IMR-90 (cell line): ENCODE measurements around the gene C1QL4.

Source experiments
- BHLHE40 ChIP-seq: fragments of 150-350 bp; IDR thresholded peaks from 2 replicates; pipeline ENCODE4 v1.6.1; 2016; ENCODE audit warnings: mild to moderate bottlenecking, low read depth, low read length
- CEBPB ChIP-seq: IDR thresholded peaks from 2 replicates; pipeline ENCODE4 v1.6.1; 2012; ENCODE audit warnings: low read depth, low read length, improper control_type of control experiment
- CHD1 ChIP-seq: IDR thresholded peaks from 2 replicates; pipeline ENCODE4 v1.6.1; 2012; ENCODE audit warnings: low read depth, low read length, improper control_type of control experiment
- FOS ChIP-seq: fragments of 150-350 bp; IDR thresholded peaks from 2 replicates; pipeline ENCODE4 v1.6.1; 2016; ENCODE audit warnings: low read depth, low read length
- MAFK ChIP-seq: IDR thresholded peaks from 2 replicates; pipeline ENCODE4 v1.6.1; 2012; ENCODE audit warnings: low read depth, low read length, improper control_type of control experiment
- NFE2L2 ChIP-seq: fragments of 150-350 bp; IDR thresholded peaks from 2 replicates; pipeline ENCODE4 v1.6.1; 2016; ENCODE audit warnings: low read depth, mild to moderate bottlenecking, low read length
- POLR2A ChIP-seq: IDR thresholded peaks from 2 replicates; pipeline ENCODE4 v1.6.1; 2012; ENCODE audit warnings: mild to moderate bottlenecking, low read depth, low read length
- RAD21 ChIP-seq: IDR thresholded peaks from 2 replicates; pipeline ENCODE4 v1.6.1; 2012; ENCODE audit warnings: low read length, improper control_type of control experiment
- RFX5 ChIP-seq: IDR thresholded peaks from 2 replicates; pipeline ENCODE4 v1.8.0; 2012; ENCODE audit warnings: low read depth, mild to moderate bottlenecking, low read length, moderate library complexity
- SMC3 ChIP-seq: fragments of 150-350 bp; IDR thresholded peaks from 2 replicates; pipeline ENCODE4 v1.6.1; 2016; ENCODE audit warnings: low read depth, mild to moderate bottlenecking, antibody characterized with exemption, low read length, moderate library complexity
- TF ChIP-seq, protein P1 (sequence below): conservative IDR thresholded peaks from 2 replicates; pipeline ENCODE4 v1.5.1; 2012; ENCODE audit warnings: mild to moderate bottlenecking, low read depth, low read length, improper control_type of control experiment
- TF ChIP-seq, protein P2 (sequence below): fragments of 150-350 bp; IDR thresholded peaks from 2 replicates; pipeline ENCODE4 v1.6.1; 2016; ENCODE audit warnings: low read depth, mild to moderate bottlenecking, low read length, moderate library complexity, borderline replicate concordance
- TF ChIP-seq, protein P3 (sequence below): fragments of 150-350 bp; IDR thresholded peaks from 2 replicates; pipeline ENCODE4 v1.6.1; 2017; ENCODE audit warnings: mild to moderate bottlenecking, antibody characterized with exemption, low read length, low read depth

DNA sequence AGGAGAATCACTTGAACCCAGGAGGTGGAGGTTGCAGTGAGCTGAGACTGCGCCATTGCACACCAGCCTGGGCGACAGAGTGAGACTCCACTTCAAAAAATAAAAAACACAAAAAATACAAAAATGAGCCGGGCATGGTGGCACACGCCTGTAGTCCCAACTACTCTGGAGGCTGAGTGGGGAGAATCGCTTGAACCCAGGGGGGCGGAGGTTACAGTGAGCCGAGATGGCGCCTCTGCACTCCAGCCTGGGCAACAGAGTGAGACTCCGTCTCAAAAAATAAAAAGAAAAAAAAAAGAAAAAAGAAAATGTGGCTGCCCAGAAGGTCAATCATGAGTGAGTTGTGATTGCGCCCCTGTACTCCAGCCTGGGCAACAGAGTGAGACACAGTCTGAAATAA is 18.9 kb upstream of the C1QL4 start:
- TF ChIP-seq, protein P1, sequence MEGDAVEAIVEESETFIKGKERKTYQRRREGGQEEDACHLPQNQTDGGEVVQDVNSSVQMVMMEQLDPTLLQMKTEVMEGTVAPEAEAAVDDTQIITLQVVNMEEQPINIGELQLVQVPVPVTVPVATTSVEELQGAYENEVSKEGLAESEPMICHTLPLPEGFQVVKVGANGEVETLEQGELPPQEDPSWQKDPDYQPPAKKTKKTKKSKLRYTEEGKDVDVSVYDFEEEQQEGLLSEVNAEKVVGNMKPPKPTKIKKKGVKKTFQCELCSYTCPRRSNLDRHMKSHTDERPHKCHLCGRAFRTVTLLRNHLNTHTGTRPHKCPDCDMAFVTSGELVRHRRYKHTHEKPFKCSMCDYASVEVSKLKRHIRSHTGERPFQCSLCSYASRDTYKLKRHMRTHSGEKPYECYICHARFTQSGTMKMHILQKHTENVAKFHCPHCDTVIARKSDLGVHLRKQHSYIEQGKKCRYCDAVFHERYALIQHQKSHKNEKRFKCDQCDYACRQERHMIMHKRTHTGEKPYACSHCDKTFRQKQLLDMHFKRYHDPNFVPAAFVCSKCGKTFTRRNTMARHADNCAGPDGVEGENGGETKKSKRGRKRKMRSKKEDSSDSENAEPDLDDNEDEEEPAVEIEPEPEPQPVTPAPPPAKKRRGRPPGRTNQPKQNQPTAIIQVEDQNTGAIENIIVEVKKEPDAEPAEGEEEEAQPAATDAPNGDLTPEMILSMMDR: no peak
- TF ChIP-seq POLR2A (no peak), NFE2L2 (no peak), BHLHE40 (no peak), MAFK (no peak), RFX5 (no peak), CHD1 (no peak), RAD21 (no peak), CEBPB (no peak), SMC3 (no peak), FOS (no peak)
- TF ChIP-seq, protein P2, sequence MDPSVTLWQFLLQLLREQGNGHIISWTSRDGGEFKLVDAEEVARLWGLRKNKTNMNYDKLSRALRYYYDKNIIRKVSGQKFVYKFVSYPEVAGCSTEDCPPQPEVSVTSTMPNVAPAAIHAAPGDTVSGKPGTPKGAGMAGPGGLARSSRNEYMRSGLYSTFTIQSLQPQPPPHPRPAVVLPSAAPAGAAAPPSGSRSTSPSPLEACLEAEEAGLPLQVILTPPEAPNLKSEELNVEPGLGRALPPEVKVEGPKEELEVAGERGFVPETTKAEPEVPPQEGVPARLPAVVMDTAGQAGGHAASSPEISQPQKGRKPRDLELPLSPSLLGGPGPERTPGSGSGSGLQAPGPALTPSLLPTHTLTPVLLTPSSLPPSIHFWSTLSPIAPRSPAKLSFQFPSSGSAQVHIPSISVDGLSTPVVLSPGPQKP: no peak
- TF ChIP-seq, protein P3, sequence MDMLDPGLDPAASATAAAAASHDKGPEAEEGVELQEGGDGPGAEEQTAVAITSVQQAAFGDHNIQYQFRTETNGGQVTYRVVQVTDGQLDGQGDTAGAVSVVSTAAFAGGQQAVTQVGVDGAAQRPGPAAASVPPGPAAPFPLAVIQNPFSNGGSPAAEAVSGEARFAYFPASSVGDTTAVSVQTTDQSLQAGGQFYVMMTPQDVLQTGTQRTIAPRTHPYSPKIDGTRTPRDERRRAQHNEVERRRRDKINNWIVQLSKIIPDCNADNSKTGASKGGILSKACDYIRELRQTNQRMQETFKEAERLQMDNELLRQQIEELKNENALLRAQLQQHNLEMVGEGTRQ: no peak
